ENCODE measurements around the gene NAA16. TPM values are rescaled to one million over a fixed set of nuclear protein-coding genes. Genes with fewer than 3 reads are reported as not detected.

The NAA16 gene
- 3.6 and 4.0 TPM in 2 replicates for total RNA-seq

GRCh38 chr13:41310963-41311405 lies at the start of gene NAA16:
NAA16 (plus strand) TSS chr13:41311267; CDS start chr13:41311529, 262 bp downstream.

DNA sequence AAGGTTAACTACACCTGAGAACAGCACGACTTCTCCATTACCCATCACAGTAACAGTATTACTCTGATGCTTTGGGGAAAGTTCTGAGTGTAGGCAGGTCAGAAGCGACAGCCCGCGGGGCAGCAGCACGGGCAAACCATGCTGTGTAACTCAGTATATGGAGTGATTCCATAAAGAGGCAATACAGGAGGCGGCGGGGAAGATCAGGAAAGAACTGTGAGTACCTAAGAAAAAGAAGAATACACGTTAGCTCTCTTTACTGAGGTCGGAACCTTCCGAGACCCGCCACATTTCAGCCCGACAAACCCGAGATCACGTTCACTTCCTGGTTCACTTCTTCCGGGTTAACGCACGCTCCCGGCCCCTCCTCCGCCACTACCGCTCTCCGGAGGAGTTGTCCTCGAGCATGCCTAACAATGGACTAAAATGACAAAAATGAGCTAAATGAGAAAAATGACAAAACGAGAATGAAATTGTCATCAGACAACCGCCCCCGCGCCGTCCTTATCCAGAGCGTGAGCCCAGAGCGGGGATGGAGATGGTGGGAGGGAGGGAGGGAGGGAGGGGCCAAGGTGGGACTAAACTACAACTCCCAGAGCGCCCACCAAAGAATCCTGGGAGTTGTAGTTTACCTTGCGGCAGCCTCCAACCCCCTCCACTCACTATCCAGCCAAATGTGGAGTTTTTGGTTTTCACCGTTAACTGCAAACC lies 47.7 kb upstream of the NAA16 start, which contains the start of gene MTRF1:
Gene MTRF1, minus strand, starts transcription at position 316 of the 711 bp plus-strand sequence. CDS start 2,669 bp downstream, outside the sequence.

Other genes with a start within 250 kb of the NAA16 start
- gene WBP4, start 249.8 kb upstream of the NAA16 start, total RNA-seq, result 7.7 and 10.8 TPM in 2 replicates
- gene KBTBD6, start 178.5 kb upstream of the NAA16 start, total RNA-seq, result 9.1 and 9.9 TPM in 2 replicates
- gene KBTBD7, start 116.7 kb upstream of the NAA16 start, total RNA-seq, result 3.0 and 3.3 TPM in 2 replicates
- gene MTRF1, start 47.7 kb upstream of the NAA16 start, total RNA-seq, result 8.9 and 11.4 TPM in 2 replicates
- gene RGCC, start 146.3 kb downstream of the NAA16 start, total RNA-seq, result 17.8 and 27.4 TPM in 2 replicates